ENCODE measurements around the gene MAPK1.

DNA sequence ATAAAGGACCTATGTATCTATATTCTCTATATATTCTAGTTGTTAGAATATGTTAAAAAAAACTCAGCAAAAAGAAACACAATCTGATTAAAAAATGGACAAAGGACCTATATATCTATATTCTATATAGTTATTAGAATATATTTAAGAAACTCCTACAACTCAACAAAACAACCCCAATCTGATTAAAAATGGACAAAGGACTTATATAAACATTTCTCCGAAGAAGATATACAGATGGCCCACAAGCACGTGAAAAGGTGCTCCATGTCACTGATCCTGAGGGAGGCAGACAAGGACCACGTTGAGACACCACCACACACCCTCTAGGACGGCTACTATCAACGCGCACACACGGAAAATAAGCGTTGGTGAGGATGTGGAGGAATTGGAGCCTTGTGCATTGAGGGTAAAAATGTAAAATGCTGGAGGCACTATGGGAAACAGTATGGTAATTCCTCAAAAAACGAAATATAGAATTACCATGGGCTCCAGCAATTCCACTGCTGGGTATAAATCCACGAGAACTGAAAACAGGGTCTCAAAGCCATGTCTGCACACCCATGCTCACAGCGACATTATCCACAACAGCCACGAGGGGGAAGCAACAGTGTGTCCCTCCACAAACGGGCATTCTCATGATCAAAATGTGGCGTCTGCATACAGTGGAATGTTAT, 154.6 kb downstream of the MAPK1 start:
- TF ChIP-seq CTCF (IDR thresholded peaks at IDR 0.05; ENCODE audit: insufficient read depth, low read depth, low read length): peak; percentile 83
- TF ChIP-seq EZH2 (IDR thresholded peaks at IDR 0.05; ENCODE audit: insufficient read depth, low read length): no peak
